Left ventricle myocardium superior (tissue), 1 donor: ENCODE measurements around the gene KL. TPM values are rescaled to one million over a fixed set of nuclear protein-coding genes. Genes with fewer than 3 reads are reported as not detected.
A peak's percentile ranks its signal among the peaks of the same experiment; 100 is the strongest.

Source experiments
- ATAC-seq: fragments of 200-7000 bp; cut with Tn5 transposase; one replicate; pipeline ENCODE4 v1.9.1; 2020; ENCODE audit warnings: mild to moderate bottlenecking, moderate library complexity
- DNase-seq: peaks from one replicate; pipeline ENCODE4 v3.0.0-alpha.2; 2020
- intact Hi-C: fragments of 100-400 bp; cut with micrococcal nuclease; formaldehyde crosslinking; loops from one replicate; pipeline ENCODE4 v1.11.0; 2022
- total RNA-seq: library from RNA; stranded (reverse); fragmentation: NEBNext Ultra II Directional; extraction: Animal tissue kit (Norgen Biotek cat#: 25700); gene quantifications from one replicate; pipeline ENCODE4 v1.2.1, GENCODE V29; 2021
- donor health status: DM: no; HTN: yes; CAD: no; lungs with severe emphysema.

KL gene
- total RNA-seq, 1 donor from 2014 or later = 2.1 TPM

DNA sequence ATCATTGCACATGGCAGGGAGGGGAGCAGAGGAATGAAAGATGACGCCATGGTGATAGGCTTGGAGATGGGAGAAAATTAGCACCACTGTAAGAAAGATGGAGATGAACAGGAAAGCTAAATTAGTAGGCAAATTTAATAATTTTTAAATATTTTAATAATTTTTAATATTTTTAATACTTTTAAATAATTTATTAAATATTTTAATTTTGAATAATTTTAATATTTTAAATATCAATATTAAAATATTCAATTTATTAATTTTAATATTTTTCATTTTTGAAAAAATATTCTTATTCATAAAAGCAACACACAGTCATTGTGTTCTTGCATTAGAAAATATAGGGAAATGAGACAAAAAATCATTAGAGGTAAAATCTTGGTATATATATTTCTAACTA, 15.9 kb upstream of the KL start:
- ATAC-seq (no peak), DNase-seq (no peak)
- intact Hi-C loops = no loop called here

GRCh38 chr13:33003458-33004019, 12.7 kb upstream of the KL start:
- ATAC-seq (peak; percentile 30), DNase-seq (no peak)
- intact Hi-C loops = no loop called here

GRCh38 chr13:33004511-33004910, 11.7 kb upstream of the KL start:
- DNase-seq = peak; percentile 60
- intact Hi-C loops = no loop called here
- ATAC-seq = peak; percentile 83

- ATAC-seq (no peak), DNase-seq (no peak)
- intact Hi-C loops = no loop called here
Measured at GRCh38 chr13:33006134-33006533, 10.1 kb upstream of the KL start.

GRCh38 chr13:33006638-33007037, 9.6 kb upstream of the KL start:
- intact Hi-C loops = no loop called here
- ATAC-seq (no peak), DNase-seq (no peak)

GRCh38 chr13:33007237-33007636, 9.0 kb upstream of the KL start:
- no peak for DNase-seq
- ATAC-seq = no peak
- intact Hi-C loops = no loop called here

DNA sequence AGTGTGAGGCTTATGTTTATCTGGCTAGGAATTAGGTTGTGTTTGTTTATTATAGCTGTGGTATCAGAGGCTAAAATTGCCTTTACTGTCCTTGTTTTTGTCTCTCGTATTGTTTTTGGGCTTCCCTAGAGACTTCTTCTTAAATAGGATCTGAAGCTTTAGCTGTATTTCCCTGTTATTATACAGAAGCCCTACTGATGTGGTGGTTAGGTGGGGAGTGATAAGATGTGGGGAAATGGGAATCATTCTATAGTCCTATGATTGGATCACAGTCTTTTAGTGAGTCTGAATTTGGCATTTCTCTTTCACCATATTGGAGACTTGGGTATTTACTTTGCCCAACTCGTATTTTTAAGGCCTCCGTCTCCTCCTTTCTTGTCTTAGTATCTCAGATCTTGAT, 8.3 kb upstream of the KL start:
- intact Hi-C loops = no loop called here
- DNase-seq (no peak), ATAC-seq (no peak)

GRCh38 chr13:33008946-33009722, 7.1 kb upstream of the KL start:
- DNase-seq (no peak), ATAC-seq (no peak)
- intact Hi-C loops = no loop called here

DNA sequence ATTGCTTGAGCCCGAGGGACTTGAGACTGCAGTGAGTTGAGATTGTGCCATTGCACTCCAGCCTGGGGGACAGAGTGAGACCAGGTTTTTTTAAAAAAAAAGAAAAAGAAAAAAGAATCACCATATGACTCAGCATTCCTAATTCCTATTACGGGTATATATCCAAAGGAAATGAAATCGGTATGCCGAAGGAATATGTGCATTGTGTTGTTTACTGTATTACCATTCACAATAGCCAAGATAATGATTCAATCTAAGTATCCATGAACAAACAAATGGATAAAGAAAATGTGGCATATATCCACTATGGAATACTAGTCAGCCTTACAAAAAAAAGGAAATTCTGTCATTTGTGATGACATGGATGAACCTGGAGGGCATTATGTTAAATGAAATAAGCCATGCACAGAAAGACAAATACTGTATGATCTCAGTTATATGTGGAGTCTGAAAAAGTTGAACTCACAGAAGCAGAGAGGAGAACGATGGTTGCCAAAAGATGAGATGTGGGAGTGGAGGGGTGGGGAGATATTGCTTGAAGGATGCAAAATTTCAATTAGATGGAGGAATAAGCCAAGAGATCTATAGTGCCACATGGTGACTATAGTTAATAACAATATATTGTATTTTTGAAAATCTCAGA, 4.3 kb upstream of the KL start:
- DNase-seq (no peak), ATAC-seq (no peak)
- intact Hi-C loops = no loop called here

DNA sequence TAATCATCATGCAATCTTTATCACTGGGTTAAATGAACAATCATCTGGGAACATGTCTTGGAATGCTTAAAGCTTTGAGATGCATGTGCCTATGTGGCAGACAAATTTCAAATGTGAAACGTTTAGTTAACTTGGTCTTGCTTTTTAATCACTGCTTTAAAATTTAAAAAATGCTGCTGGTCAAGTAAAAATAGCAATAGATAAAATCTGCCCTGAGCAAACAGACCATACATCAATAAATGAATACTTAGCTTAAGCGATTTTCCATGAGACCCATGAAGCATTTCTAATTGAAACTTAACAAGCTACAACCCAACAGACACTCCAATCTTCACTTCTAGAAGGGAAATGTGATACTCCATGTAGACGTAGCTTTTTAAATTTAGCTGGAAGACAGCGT, 1.9 kb upstream of the KL start:
- ATAC-seq (no peak), DNase-seq (no peak)
- intact Hi-C loops = no loop called here

- intact Hi-C loops = no loop called here
- peak; percentile 31 for ATAC-seq
- no peak for DNase-seq
Measured at GRCh38 chr13:33015241-33015668, 968 bp upstream of the KL start.

- DNase-seq (peak; percentile 37), ATAC-seq (no peak)
- intact Hi-C loops = no loop called here
Measured at GRCh38 chr13:33015791-33016323, 366 bp upstream of the KL start.

- intact Hi-C loops = no loop called here
Measured at GRCh38 chr13:33017323-33017929, 1.2 kb downstream of the KL start.

GRCh38 chr13:33018886-33019285, 2.7 kb downstream of the KL start:
- intact Hi-C loops = no loop called here
- ATAC-seq = no peak

More at GRCh38 chr13:33017323-33017929, 1.2 kb downstream of the KL start:
- peak; percentile 45 for DNase-seq
- ATAC-seq = peak; percentile 88

GRCh38 chr13:33022986-33023385, 6.8 kb downstream of the KL start:
- ATAC-seq = no peak
- intact Hi-C loops = no loop called here
- DNase-seq = no peak

More at GRCh38 chr13:33018886-33019285, 2.7 kb downstream of the KL start:
- DNase-seq = no peak

DNA sequence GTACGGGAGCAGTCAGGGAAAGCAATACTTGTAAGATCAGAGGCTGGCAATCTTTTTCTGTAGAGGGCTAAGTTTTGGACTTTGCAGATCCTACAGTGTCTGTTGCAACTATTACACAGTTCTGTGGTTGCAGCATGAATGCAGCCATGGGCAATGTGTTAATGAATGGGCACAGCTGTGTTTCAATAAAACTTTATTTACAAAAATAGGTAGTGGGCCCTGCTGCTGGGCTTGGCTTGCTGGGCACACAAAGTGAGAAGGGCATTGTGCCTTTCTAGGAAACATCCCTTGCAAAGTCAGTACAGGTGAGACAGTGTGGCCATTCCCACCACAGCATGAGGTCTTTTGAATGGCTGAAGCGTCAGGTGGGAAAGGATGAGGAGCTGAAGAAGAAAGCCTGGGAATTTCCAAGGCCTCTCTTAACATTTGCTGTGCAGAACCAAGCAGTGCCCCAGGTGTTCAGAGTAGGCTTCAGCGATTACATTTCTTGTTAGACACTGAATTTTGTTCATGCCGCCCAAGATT, 9.1 kb downstream of the KL start:
- intact Hi-C loops = no loop called here
- DNase-seq (no peak), ATAC-seq (no peak)

DNA sequence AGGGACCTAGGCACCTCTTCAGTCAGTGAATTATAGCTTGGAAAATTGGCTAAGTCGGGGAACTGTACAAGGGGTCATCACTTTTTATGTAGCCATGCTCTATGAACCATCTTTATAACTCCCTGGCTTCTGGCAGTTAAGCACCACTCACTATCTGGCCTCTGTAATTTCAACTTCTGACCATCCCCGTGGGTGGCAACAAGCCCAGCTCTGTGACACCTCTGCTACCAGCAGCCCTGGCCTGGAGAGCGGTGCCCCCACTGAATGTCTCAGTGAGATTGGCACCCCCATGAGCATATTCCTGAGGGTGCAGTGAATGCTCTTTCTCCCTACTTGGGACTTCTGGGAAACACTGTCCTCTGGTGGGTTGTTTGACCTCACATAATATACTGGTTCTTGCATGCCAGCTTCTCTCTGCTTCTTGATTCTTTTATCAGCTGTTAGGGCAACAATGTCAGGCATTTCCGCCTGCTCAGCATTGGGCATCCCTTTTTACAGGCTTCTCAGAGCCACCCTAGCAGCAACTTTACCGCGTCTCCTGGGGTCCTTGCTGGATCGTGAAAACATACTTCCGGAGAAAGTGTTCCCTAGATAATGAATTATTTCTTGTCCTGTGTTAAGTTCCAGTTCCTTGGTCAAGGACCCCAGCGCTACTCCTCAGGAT, 10.4 kb downstream of the KL start:
- intact Hi-C loops = no loop called here
- DNase-seq = peak; percentile 63
- ATAC-seq = peak; percentile 93

- no peak for DNase-seq
- ATAC-seq = no peak
- intact Hi-C loops = no loop called here
Measured at GRCh38 chr13:33028620-33029019, 12.4 kb downstream of the KL start.

DNA sequence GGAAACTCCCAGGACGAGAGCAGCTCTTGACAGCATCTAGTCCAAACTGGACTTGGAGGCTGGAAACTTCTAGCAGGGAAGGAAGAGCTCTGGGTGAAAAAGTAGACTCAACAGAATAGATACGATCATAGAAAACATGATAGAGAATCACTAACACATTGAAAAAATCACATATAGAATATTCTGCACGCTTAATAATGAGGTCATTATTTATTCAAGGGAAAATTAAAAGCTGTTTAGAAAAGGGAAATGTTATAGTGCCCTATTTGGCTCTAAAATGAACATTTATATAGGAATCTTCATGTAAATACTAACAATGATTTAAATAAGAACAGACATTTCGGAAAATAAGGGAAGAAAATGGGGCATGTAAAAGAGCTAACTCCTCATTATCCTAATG, 15.1 kb downstream of the KL start:
- intact Hi-C loops = no loop called here
- no peak for ATAC-seq

More for the DNA sequence above, 15.1 kb downstream of the KL start:
- no peak for DNase-seq
